WTC11 (cell line): ENCODE results near the gene CYP51A1. TPM values are rescaled to one million over a fixed set of nuclear protein-coding genes. Genes with fewer than 3 reads are reported as not detected.

Source experiments
- ATAC-seq: fragments of 200-7000 bp; cut with Tn5 transposase; 2 replicates; pipeline ENCODE4 v1.10.0; 2021; ENCODE audit warnings: mild to moderate bottlenecking, moderate library complexity
- CTCF ChIA-PET: fragments of 300-600 bp; sonication (Branson Sonifier 250); formaldehyde crosslinking; loops from one replicate; lab custom pipeline; 2021; ENCODE audit warnings: antibody characterized with exemption; lab: Charles Lee
- POLR2A ChIA-PET: fragments of 350-600 bp; sonication (Branson Sonifier 250); formaldehyde crosslinking; loops from one replicate; lab custom pipeline; 2021; ENCODE audit warnings: antibody characterized with exemption; lab: Charles Lee
- DNase-seq: peaks from one replicate; pipeline ENCODE4 v3.0.0; 2021; ENCODE audit warnings: low spot score
- H3K27ac Mint-ChIP-seq: 2 replicates; pipeline ENCODE4 v1.8.0; 2021; ENCODE audit warnings: mixed read lengths
- H3K27me3 Mint-ChIP-seq: 2 replicates; pipeline ENCODE4 v1.8.0; 2021; ENCODE audit warnings: low read depth, mild to moderate bottlenecking, moderate library complexity, mixed read lengths
- H3K36me3 Mint-ChIP-seq: 2 replicates; pipeline ENCODE4 v1.8.0; 2021; ENCODE audit warnings: mixed read lengths
- H3K4me1 Mint-ChIP-seq: 2 replicates; pipeline ENCODE4 v1.8.0; 2022; ENCODE audit warnings: mixed read lengths
- H3K4me3 Mint-ChIP-seq: 2 replicates; pipeline ENCODE4 v1.8.0; 2021; ENCODE audit warnings: mild to moderate bottlenecking, moderate library complexity, mixed read lengths
- H3K9me3 Mint-ChIP-seq: 2 replicates; pipeline ENCODE4 v1.8.0; 2021; ENCODE audit warnings: mixed read lengths
- CBFB ChIP-seq: sonication (generic); formaldehyde crosslinking; IDR thresholded peaks from 2 replicates; pipeline ENCODE4 v1.8.1; 2022; ENCODE audit warnings: mild to moderate bottlenecking, low read depth, missing genetic modification reagents
- FOXK1 ChIP-seq: sonication (generic); formaldehyde crosslinking; IDR thresholded peaks from 2 replicates; pipeline ENCODE4 v1.8.0; 2022; ENCODE audit warnings: mild to moderate bottlenecking, moderate library complexity, missing genetic modification reagents
- NFE2L1 ChIP-seq: sonication (generic); formaldehyde crosslinking; IDR thresholded peaks from 2 replicates; pipeline ENCODE4 v1.8.1; 2023; ENCODE audit warnings: missing genetic modification reagents
- NR2C2 ChIP-seq: sonication (generic); formaldehyde crosslinking; IDR thresholded peaks from 2 replicates; pipeline ENCODE4 v1.8.0; 2022; ENCODE audit warnings: mild to moderate bottlenecking, missing genetic modification reagents
- SMAD4 ChIP-seq: sonication (generic); formaldehyde crosslinking; IDR thresholded peaks from 2 replicates; pipeline ENCODE4 v1.8.0; 2022; ENCODE audit warnings: mild to moderate bottlenecking, missing genetic modification reagents
- TEAD1 ChIP-seq: sonication (generic); formaldehyde crosslinking; IDR thresholded peaks from 2 replicates; pipeline ENCODE4 v1.8.0; 2022; ENCODE audit warnings: mild to moderate bottlenecking, missing genetic modification reagents
- TEAD4 ChIP-seq: sonication (generic); formaldehyde crosslinking; IDR thresholded peaks from 2 replicates; pipeline ENCODE4 v1.8.0; 2022; ENCODE audit warnings: mild to moderate bottlenecking, missing genetic modification reagents
- ZNF121 ChIP-seq: sonication (generic); formaldehyde crosslinking; IDR thresholded peaks from 2 replicates; pipeline ENCODE4 v1.8.0; 2023; ENCODE audit warnings: missing genetic modification reagents
- ZNF219 ChIP-seq: sonication (generic); formaldehyde crosslinking; IDR thresholded peaks from 2 replicates; pipeline ENCODE4 v1.8.0; 2023; ENCODE audit warnings: missing genetic modification reagents, mild to moderate bottlenecking, borderline replicate concordance
- ZNF232 ChIP-seq: sonication (generic); formaldehyde crosslinking; IDR thresholded peaks from 2 replicates; pipeline ENCODE4 v1.8.0; 2022; ENCODE audit warnings: mild to moderate bottlenecking, missing genetic modification reagents
- ZNF317 ChIP-seq: sonication (generic); formaldehyde crosslinking; IDR thresholded peaks from 2 replicates; pipeline ENCODE4 v1.8.1; 2023; ENCODE audit warnings: low read depth, mild to moderate bottlenecking, moderate library complexity, missing genetic modification reagents, borderline replicate concordance
- ZNF423 ChIP-seq: fragments of 250-450 bp; sonication (Bioruptor Pico); IDR thresholded peaks from 2 replicates; pipeline ENCODE4 v2.1.2; 2022; ENCODE audit warnings: mild to moderate bottlenecking, moderate library complexity
- total RNA-seq: library from RNA; stranded (reverse); gene quantifications from 3 replicates; pipeline ENCODE4 v1.2.3, GENCODE V29; 2021
- TF ChIP-seq, protein P1 (sequence below): sonication (generic); formaldehyde crosslinking; IDR thresholded peaks from 2 replicates; pipeline ENCODE4 v1.8.0; 2022; ENCODE audit warnings: mild to moderate bottlenecking, missing genetic modification reagents
- TF ChIP-seq, protein P2 (sequence below): fragments of 250-450 bp; sonication (Bioruptor Pico); conservative IDR thresholded peaks from 2 replicates; pipeline ENCODE4 v1.9.0; 2021; ENCODE audit warnings: mild to moderate bottlenecking
- TF ChIP-seq, protein P3 (sequence below): sonication (generic); formaldehyde crosslinking; IDR thresholded peaks from 2 replicates; pipeline ENCODE4 v1.8.0; 2022; ENCODE audit warnings: missing genetic modification reagents
- TF ChIP-seq, protein P4 (sequence below): fragments of 250-450 bp; sonication (Bioruptor Pico); IDR thresholded peaks from 2 replicates; pipeline ENCODE4 v1.9.0; 2021; ENCODE audit warnings: mild to moderate bottlenecking, borderline replicate concordance
- TF ChIP-seq, protein P5 (sequence below): fragments of 250-450 bp; sonication (Bioruptor Pico); IDR thresholded peaks from 2 replicates; pipeline ENCODE4 v1.8.0; 2021; ENCODE audit warnings: mild to moderate bottlenecking
- TF ChIP-seq, protein P6 (sequence below): fragments of 200-600 bp; IDR thresholded peaks from 2 replicates; pipeline ENCODE4 v1.8.0; 2022; ENCODE audit warnings: antibody characterized with exemption
- TF ChIP-seq, protein P7 (sequence below): sonication (generic); formaldehyde crosslinking; IDR thresholded peaks from 2 replicates; pipeline ENCODE4 v1.8.0; 2023; ENCODE audit warnings: missing genetic modification reagents
- TF ChIP-seq, protein P8 (sequence below): sonication (generic); formaldehyde crosslinking; IDR thresholded peaks from 2 replicates; pipeline ENCODE4 v1.8.0; 2022; ENCODE audit warnings: mild to moderate bottlenecking, missing genetic modification reagents

The CYP51A1 gene
- total RNA-seq, 1 experiment from 2014 or later, result 81.4 TPM

DNA sequence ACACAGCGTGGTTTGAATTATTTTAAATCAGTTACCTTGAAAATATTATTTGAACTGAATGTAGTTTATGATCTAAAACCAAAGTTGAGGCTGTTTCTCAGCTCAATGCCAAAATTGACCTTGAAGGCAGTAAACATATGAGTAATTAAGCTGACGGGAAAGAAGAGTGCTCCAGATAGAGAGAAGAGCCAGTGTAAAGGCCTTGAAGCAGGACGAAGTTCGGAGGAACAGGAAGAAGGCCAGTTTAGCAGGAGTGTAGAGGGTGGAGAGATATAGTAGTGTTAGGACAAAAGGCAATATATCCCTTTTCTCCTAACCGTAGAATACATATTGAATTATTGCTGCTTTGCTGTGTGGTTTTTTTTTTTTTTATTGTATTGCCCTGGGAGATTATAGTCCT, 63.2 kb downstream of the CYP51A1 start:
- TF ChIP-seq, protein P1, sequence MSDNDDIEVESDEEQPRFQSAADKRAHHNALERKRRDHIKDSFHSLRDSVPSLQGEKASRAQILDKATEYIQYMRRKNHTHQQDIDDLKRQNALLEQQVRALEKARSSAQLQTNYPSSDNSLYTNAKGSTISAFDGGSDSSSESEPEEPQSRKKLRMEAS, result no peak
- TF ChIP-seq, protein P2, sequence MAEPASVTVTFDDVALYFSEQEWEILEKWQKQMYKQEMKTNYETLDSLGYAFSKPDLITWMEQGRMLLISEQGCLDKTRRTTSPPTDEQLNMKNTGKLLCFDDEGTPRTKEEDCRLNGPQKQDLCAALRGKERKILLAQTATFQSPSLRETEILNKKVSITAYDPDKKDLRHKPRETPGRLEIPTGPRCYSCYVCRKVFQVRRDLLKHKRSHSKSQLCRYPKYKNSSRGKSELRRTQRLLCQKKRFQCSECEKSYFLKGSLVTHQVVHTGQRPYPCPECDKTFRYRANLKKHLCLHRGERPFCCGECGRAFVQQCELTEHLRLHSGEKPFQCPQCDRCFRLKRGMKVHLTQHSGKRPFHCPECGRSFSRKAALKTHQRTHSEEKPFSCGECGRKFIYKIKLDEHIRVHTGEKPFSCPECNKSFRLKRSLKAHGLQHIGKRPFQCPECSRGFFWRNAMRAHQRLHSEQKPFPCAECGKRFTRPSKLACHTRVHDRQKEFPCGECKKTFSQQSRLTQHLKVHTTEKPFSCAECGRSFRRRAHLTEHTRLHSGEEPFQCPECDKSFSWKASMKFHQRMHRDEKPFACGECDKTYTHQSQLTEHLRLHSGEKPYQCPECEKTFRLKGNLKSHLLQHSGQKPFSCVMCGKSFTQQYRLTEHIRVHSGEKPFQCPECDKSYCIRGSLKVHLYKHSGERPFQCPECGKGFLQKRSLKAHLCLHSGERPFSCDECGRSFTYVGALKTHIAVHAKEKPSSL (CRISPR knock-in tag), result no peak
- no peak for TF ChIP-seq FOXK1
- TF ChIP-seq, protein P3, sequence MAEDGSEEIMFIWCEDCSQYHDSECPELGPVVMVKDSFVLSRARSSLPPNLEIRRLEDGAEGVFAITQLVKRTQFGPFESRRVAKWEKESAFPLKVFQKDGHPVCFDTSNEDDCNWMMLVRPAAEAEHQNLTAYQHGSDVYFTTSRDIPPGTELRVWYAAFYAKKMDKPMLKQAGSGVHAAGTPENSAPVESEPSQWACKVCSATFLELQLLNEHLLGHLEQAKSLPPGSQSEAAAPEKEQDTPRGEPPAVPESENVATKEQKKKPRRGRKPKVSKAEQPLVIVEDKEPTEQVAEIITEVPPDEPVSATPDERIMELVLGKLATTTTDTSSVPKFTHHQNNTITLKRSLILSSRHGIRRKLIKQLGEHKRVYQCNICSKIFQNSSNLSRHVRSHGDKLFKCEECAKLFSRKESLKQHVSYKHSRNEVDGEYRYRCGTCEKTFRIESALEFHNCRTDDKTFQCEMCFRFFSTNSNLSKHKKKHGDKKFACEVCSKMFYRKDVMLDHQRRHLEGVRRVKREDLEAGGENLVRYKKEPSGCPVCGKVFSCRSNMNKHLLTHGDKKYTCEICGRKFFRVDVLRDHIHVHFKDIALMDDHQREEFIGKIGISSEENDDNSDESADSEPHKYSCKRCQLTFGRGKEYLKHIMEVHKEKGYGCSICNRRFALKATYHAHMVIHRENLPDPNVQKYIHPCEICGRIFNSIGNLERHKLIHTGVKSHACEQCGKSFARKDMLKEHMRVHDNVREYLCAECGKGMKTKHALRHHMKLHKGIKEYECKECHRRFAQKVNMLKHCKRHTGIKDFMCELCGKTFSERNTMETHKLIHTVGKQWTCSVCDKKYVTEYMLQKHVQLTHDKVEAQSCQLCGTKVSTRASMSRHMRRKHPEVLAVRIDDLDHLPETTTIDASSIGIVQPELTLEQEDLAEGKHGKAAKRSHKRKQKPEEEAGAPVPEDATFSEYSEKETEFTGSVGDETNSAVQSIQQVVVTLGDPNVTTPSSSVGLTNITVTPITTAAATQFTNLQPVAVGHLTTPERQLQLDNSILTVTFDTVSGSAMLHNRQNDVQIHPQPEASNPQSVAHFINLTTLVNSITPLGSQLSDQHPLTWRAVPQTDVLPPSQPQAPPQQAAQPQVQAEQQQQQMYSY (CRISPR knock-in tag), result no peak
- TF ChIP-seq, protein P4, sequence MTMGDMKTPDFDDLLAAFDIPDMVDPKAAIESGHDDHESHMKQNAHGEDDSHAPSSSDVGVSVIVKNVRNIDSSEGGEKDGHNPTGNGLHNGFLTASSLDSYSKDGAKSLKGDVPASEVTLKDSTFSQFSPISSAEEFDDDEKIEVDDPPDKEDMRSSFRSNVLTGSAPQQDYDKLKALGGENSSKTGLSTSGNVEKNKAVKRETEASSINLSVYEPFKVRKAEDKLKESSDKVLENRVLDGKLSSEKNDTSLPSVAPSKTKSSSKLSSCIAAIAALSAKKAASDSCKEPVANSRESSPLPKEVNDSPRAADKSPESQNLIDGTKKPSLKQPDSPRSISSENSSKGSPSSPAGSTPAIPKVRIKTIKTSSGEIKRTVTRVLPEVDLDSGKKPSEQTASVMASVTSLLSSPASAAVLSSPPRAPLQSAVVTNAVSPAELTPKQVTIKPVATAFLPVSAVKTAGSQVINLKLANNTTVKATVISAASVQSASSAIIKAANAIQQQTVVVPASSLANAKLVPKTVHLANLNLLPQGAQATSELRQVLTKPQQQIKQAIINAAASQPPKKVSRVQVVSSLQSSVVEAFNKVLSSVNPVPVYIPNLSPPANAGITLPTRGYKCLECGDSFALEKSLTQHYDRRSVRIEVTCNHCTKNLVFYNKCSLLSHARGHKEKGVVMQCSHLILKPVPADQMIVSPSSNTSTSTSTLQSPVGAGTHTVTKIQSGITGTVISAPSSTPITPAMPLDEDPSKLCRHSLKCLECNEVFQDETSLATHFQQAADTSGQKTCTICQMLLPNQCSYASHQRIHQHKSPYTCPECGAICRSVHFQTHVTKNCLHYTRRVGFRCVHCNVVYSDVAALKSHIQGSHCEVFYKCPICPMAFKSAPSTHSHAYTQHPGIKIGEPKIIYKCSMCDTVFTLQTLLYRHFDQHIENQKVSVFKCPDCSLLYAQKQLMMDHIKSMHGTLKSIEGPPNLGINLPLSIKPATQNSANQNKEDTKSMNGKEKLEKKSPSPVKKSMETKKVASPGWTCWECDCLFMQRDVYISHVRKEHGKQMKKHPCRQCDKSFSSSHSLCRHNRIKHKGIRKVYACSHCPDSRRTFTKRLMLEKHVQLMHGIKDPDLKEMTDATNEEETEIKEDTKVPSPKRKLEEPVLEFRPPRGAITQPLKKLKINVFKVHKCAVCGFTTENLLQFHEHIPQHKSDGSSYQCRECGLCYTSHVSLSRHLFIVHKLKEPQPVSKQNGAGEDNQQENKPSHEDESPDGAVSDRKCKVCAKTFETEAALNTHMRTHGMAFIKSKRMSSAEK (CRISPR knock-in tag), result no peak
- no peak for TF ChIP-seq SMAD4 (CRISPR knock-in tag)
- TF ChIP-seq, protein P5, sequence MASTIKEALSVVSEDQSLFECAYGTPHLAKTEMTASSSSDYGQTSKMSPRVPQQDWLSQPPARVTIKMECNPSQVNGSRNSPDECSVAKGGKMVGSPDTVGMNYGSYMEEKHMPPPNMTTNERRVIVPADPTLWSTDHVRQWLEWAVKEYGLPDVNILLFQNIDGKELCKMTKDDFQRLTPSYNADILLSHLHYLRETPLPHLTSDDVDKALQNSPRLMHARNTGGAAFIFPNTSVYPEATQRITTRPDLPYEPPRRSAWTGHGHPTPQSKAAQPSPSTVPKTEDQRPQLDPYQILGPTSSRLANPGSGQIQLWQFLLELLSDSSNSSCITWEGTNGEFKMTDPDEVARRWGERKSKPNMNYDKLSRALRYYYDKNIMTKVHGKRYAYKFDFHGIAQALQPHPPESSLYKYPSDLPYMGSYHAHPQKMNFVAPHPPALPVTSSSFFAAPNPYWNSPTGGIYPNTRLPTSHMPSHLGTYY (CRISPR knock-in tag), result no peak
- TF ChIP-seq CBFB (CRISPR knock-in tag), result no peak
- TF ChIP-seq NR2C2 (CRISPR knock-in tag), result no peak
- TF ChIP-seq ZNF423 (CRISPR knock-in tag), result no peak
- no peak for TF ChIP-seq ZNF219 (CRISPR knock-in tag)
- TF ChIP-seq TEAD1, result no peak
- TF ChIP-seq ZNF232 (CRISPR knock-in tag), result no peak
- TF ChIP-seq NFE2L1 (CRISPR knock-in tag), result no peak
- TF ChIP-seq ZNF317 (CRISPR knock-in tag), result no peak
- TF ChIP-seq ZNF121 (CRISPR knock-in tag), result no peak
- TF ChIP-seq TEAD4 (CRISPR knock-in tag), result no peak
- TF ChIP-seq, protein P6, sequence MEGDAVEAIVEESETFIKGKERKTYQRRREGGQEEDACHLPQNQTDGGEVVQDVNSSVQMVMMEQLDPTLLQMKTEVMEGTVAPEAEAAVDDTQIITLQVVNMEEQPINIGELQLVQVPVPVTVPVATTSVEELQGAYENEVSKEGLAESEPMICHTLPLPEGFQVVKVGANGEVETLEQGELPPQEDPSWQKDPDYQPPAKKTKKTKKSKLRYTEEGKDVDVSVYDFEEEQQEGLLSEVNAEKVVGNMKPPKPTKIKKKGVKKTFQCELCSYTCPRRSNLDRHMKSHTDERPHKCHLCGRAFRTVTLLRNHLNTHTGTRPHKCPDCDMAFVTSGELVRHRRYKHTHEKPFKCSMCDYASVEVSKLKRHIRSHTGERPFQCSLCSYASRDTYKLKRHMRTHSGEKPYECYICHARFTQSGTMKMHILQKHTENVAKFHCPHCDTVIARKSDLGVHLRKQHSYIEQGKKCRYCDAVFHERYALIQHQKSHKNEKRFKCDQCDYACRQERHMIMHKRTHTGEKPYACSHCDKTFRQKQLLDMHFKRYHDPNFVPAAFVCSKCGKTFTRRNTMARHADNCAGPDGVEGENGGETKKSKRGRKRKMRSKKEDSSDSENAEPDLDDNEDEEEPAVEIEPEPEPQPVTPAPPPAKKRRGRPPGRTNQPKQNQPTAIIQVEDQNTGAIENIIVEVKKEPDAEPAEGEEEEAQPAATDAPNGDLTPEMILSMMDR, result no peak
- TF ChIP-seq, protein P7, sequence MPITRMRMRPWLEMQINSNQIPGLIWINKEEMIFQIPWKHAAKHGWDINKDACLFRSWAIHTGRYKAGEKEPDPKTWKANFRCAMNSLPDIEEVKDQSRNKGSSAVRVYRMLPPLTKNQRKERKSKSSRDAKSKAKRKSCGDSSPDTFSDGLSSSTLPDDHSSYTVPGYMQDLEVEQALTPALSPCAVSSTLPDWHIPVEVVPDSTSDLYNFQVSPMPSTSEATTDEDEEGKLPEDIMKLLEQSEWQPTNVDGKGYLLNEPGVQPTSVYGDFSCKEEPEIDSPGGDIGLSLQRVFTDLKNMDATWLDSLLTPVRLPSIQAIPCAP (CRISPR knock-in tag), result no peak
- TF ChIP-seq, protein P8, sequence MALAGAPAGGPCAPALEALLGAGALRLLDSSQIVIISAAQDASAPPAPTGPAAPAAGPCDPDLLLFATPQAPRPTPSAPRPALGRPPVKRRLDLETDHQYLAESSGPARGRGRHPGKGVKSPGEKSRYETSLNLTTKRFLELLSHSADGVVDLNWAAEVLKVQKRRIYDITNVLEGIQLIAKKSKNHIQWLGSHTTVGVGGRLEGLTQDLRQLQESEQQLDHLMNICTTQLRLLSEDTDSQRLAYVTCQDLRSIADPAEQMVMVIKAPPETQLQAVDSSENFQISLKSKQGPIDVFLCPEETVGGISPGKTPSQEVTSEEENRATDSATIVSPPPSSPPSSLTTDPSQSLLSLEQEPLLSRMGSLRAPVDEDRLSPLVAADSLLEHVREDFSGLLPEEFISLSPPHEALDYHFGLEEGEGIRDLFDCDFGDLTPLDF (CRISPR knock-in tag), result no peak
- DNase-seq, result no peak
- Mint-ChIP-seq H3K27me3 (no peaks in the 10 kb centered on the region), H3K36me3 (peaks cover 26% of the 10 kb centered on the region), H3K4me1 (no peaks in the 10 kb centered on the region), H3K27ac (no peak overlapping the region), H3K9me3 (no peaks in the 10 kb centered on the region), H3K4me3 (no peak overlapping the region)
- ATAC-seq, result no peak
- POLR2A ChIA-PET, result interaction anchor here (0.7 kb wide), 1 partner anchor 27 kb away, joined by 3 read pairs; no protein-coding TSS in a partner anchor
- CTCF ChIA-PET, result interaction anchor here (0.6 kb wide), 1 partner anchor 108 kb away, joined by 3 read pairs; no protein-coding TSS in a partner anchor
